ENCODE results near the gene RSPH1. TPM values are rescaled to one million over a fixed set of nuclear protein-coding genes. Genes with fewer than 3 reads are reported as not detected.

RSPH1 gene
- polyA plus RNA-seq, 2 of the 4 experiments (the other 2 are of a cell fraction), result 0.71 to 0.85 TPM

DNA sequence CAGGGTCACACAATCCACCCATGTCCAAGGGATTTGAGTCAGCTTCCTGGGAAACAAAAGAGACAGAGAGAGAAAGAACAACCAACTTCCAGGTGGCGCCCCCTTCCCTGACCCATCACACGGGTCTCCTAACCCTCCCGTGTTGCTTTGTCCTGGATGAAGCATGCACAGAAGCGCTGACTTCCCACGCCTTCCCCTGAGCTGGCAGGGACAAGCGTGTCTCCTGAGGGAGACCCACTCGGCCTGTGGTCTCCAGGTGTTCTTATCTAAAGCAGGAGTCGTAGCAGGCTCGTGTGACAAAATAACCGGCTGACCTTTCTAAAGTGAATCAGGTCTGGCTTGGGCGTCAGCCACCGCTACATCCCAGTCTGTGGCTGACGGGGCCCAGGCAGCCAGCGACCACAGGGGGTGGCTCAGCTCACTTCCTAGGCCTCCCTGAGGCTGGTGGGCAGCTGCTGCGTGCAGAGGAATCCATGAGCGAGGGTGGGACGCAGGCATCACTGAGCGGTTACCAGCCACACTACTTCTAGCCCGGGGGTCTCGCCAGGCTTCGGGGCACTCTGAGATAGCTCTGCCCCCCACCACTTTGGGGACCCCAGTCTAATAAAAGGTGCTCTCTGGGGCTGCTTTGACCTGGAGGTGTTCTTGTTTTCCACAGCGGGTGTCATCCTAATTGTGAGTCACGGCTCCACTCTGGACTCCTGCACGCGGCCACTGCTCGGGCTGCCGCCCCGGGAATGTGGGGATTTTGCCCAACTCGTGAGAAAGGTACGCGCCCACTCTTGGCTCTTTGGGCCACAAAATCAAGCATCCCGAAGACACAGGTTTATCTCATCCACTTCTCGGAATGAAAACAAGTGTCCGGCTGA, 51.9 kb downstream of the RSPH1 start:
- ATAC-seq (no peak), FAIRE-seq (no peak), DNase-seq (ENCODE audit: low read depth in 1 of 2, low spot score in 1 of 2) (no peak)
- TF ChIP-seq JUNB (IDR thresholded peaks at IDR 0.05) (no peak), MAFK (IDR thresholded peaks at IDR 0.05; ENCODE audit: partially characterized antibody) (no peak), JUN (IDR thresholded peaks at IDR 0.05) (no peak)
- no peaks in the 10 kb centered on the region for H3K9me3 ChIP-seq
- no peak overlapping the region for H3K4me3 ChIP-seq
- no peaks in the 10 kb centered on the region for H3K4me1 ChIP-seq
- no peak overlapping the region for H3K27ac ChIP-seq
- POLR2A ChIA-PET, result interaction anchor here (0.5 kb wide), 1 partner anchor 226 kb away, joined by 3 read pairs; no protein-coding TSS in a partner anchor
- 63% methylated on average over 28 of the region's 34 CpGs for WGBS (ENCODE audit: missing lambda C conversion rate)
- H3K4me2 ChIP-seq, result no peak overlapping the region
- CTCF ChIA-PET, result interaction anchor here (0.8 to 2.6 kb wide), 4 partner anchors 106 to 298 kb away, joined by 3 to 8 read pairs (median 4); no protein-coding TSS in a partner anchor

DNA sequence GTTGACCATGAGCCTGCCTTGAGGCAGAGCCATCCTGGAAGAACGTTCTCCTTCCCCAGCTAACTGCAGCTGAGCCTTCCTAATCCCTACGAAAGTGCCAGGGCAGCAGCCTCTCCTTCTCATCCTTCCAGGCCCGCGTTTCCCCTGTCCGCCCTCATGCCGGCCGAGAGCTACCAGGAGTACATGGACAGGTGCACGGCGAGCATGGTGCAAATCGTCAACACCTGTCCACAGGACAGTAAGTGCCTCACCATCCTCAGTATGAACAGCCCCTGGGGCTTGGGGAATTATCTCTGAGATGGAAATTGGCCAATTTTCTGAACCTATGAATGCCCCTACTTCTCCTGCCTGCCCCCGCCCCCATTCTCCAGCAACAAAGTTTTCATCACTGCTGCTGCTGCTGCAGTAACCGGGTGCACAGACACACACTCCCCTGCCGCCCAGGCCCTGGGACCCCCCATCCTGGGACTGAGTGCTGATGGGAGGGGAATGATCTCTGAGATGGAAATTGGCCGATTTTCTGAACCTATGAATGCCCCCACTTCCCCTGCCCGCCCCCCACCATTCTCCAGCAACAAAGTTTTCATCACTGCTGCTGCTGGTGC, 52.7 kb downstream of the RSPH1 start:
- CTCF ChIA-PET, result interaction anchor here (0.8 to 2.6 kb wide), 3 partner anchors 105 to 184 kb away, joined by 4 to 8 read pairs (median 4); no protein-coding TSS in a partner anchor
- Histone ChIP-seq H3K27ac (no peak overlapping the region), H3K9me3 (no peaks in the 10 kb centered on the region), H3K4me3 (no peak overlapping the region), H3K4me1 (no peaks in the 10 kb centered on the region), H3K4me2 (no peak overlapping the region)
- TF ChIP-seq RFX5 (IDR thresholded peaks at IDR 0.05) (no peak), NPAS2 (CRISPR knock-in tag; IDR thresholded peaks at IDR 0.05; ENCODE audit: borderline replicate concordance) (no peak)
- FAIRE-seq (no peak), DNase-seq (ENCODE audit: low read depth in 1 of 2, low spot score in 1 of 2) (no peak), ATAC-seq (no peak)
- WGBS (ENCODE audit: missing lambda C conversion rate), result 65% methylated on average over 13 of the region's 15 CpGs
- POLR2A ChIA-PET, result no interaction called here

DNA sequence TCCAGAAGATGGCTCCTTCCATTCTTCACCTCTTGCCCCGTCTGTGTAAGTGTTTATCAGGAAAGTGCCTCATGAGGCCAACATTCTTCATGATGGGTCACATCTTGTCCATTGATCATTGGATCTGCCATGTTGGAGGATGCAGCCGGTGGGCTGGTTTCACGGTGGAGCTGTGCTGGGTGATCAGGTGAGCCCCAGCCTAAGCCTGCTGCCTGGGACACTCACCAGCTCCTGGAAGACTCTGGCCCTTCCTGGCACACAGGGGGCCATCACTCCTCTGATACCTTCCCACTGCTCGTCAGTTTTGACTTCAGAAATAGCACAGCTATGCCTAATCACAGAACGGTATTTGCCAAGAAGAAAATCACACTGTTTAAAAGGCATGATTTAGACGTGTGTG, 54.1 kb downstream of the RSPH1 start:
- ChIA-PET CTCF (no interaction called here), POLR2A (no interaction called here)
- Histone ChIP-seq H3K27ac (no peak overlapping the region), H3K4me3 (no peak overlapping the region), H3K4me2 (no peak overlapping the region), H3K9me3 (no peaks in the 10 kb centered on the region), H3K4me1 (no peaks in the 10 kb centered on the region)
- FAIRE-seq (no peak), DNase-seq (ENCODE audit: low read depth in 1 of 2, low spot score in 1 of 2) (no peak), ATAC-seq (no peak)
- TF ChIP-seq PBX3 (IDR thresholded peaks at IDR 0.05) (no peak), SMC3 (IDR thresholded peaks at IDR 0.05) (no peak), CBX8 (IDR thresholded peaks at IDR 0.05) (no peak), JUNB (IDR thresholded peaks at IDR 0.05) (no peak), EHF (CRISPR knock-in tag; IDR thresholded peaks at IDR 0.05) (no peak), TFCP2L1 (CRISPR knock-in tag; IDR thresholded peaks at IDR 0.05) (no peak), CHD2 (IDR thresholded peaks at IDR 0.05; ENCODE audit: low read length, partially characterized antibody) (no peak)
- WGBS (ENCODE audit: missing lambda C conversion rate), result 41% methylated on average over 4 of the region's 6 CpGs

- FAIRE-seq (no peak), ATAC-seq (no peak), DNase-seq (ENCODE audit: low read depth in 1 of 2, low spot score in 1 of 2) (no peak)
- no peaks in the 10 kb centered on the region for H3K9me3 ChIP-seq
- no peaks in the 10 kb centered on the region for H3K4me1 ChIP-seq
- ChIA-PET CTCF (no interaction called here), POLR2A (no interaction called here)
- H3K27ac ChIP-seq, result no peak overlapping the region
- whole genome bisulfite sequencing (ENCODE audit: missing lambda C conversion rate), result 57% methylated on average over 12 of the region's 12 CpGs
- H3K4me3 ChIP-seq, result no peak overlapping the region
- H3K4me2 ChIP-seq, result no peak overlapping the region
- TF ChIP-seq CBX2 (IDR thresholded peaks at IDR 0.05; ENCODE audit: borderline replicate concordance, low read depth) (no peak), EP300 (IDR thresholded peaks at IDR 0.05) (no peak)
Measured at GRCh38 chr21:42440187-42440792, 55.7 kb downstream of the RSPH1 start.
